Ecto neural progenitor cell (in vitro differentiated cells): ENCODE data around the gene IER2.
A peak's percentile ranks its signal among the peaks of the same experiment; 100 is the strongest.
"Not testable (repeated sequence)": the region's sequence is repeated elsewhere in the genome, so short reads cannot be mapped to it uniquely, and the experiment has no call there.

Experiments
- DNase-seq: peaks from one replicate; pipeline ENCODE4 v3.0.0-alpha.2; 2018; ENCODE audit warnings: low spot score

The IER2 gene

DNA sequence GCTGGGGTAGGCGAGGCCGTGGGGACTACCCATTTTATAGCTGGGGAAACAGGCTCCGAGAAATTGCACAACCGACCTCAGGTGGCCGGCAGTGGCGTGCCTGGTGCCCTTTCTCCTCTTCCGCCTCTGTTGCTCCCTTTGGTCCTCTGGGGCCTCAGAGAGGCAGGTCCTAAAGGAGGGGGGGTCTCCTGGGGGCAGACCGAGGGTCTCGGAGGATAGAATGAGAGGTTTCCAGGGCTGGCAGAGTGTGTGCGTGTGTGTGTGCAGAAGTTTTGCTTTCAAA, 11.4 kb upstream of the IER2 start:
- DNase-seq = no peak

DNA sequence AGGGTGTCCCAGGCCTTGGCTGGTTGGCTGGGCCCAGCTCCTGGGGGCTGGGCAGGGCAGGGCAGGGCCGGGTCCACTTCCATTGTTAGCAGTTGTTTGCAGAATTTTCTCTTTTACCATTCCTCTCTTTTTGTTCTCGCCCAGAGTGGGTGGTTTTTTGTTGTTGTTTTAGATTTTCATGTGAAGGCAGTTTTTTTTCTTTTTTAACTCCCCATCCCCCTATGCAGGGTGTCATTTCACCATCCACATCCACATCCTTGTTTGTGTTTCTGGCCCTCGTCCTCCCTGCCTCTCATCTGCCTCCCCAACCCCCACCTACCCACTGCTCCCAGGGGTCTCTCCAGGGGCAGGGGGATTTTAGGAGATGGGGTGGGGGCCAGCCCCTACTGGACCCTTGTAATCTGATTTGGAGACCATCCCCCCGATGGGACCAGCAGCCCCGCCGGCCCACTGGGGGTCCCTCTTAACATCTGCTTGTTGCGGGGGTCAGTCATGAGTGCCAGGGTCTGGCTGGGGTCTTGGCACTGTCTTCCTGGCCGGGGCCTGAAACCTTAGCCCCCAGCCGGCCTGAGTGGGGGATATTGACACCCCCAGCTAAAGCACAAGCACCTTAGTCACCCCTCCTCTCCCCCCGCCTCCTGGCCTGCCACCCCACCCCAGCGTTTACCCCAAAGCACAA, 10.4 kb upstream of the IER2 start:
- no peak for DNase-seq

DNA sequence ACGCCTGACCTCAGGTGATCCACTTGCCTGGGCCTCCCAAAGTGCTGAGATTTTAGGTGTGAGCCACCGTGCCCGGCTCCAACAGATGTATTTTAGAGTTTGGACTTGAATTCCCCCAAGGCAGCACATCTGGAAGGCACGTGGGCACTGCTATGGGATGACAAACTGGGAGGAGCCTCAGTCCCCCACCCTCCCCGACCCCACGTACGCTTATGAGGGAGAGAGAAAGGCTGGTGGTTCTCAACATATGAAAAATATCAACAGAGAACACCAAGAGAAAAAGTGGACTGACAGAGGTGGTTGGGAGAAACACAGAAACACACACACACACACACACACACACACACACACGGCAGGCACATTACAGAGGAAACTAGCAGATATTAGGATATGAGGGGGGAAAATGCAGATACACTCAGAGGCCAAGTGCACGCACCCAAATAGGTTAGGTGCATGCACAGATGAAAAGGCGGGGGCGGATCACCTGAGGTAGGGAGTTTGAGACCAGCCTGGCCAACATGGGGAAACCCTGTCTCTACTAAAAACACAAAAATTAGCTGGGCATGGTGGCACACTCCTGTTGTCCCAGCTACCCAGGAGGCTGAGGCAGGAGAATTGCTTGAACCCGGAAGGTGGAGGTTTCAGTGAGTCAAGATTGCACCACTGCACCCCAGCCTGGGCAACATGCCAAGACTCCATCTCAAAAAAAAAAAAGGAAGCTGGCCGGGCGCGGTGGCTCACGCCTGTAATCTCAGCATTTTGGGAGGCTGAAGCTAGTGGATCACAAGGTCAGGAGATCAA, 3.2 kb upstream of the IER2 start:
- no peak for DNase-seq

DNA sequence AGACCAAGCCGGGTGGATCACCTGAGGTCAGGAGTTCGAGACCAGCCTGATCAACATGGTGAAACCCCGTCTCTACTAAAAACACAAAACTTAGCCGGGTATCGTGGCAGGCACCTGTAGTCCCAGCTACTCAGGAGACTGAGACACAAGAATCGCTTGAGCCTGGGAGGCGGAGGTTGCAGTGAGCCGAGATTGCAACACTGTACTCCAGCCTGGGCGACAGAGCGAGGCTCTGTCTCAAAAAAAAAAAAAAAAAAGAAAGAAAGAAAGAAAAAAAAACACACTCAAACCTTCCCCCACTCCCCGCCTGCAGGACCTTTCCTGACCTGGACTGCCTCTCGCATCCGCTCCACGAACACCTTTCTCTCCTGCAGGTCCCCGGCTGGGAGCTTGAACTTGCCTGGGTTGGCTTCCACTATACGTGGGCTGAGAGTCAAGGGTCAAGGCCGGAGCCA, 1.0 kb upstream of the IER2 start:
- not testable (repeated sequence) for DNase-seq

DNA sequence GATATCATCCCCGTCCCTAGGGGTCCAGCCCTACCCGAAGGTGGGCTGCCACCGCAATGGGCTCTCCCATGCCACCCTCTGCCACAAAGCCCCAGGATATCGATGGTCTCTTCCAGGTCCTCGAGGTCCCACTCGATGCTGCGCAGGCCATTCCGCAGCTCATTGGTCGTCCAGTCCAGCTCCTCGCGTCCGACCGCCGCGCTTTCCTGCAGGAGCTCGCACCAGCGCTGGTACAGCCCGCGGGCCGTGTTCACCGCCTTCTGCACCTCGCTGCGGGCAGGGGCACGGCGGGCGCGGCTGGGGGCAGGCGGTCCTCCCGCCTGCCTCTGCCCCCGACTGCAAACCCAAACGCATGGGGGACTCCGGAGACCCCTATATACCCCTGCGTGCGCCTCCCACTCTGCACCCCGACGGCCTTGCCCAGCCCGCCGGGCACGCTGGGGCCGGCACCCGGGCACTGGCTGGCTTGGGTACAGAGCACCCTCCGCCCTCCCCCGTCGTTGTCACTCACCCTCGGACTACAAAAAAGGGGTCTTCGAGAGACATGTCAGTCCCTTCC, 504 bp upstream of the IER2 start:
- DNase-seq = peak; percentile 73

DNA sequence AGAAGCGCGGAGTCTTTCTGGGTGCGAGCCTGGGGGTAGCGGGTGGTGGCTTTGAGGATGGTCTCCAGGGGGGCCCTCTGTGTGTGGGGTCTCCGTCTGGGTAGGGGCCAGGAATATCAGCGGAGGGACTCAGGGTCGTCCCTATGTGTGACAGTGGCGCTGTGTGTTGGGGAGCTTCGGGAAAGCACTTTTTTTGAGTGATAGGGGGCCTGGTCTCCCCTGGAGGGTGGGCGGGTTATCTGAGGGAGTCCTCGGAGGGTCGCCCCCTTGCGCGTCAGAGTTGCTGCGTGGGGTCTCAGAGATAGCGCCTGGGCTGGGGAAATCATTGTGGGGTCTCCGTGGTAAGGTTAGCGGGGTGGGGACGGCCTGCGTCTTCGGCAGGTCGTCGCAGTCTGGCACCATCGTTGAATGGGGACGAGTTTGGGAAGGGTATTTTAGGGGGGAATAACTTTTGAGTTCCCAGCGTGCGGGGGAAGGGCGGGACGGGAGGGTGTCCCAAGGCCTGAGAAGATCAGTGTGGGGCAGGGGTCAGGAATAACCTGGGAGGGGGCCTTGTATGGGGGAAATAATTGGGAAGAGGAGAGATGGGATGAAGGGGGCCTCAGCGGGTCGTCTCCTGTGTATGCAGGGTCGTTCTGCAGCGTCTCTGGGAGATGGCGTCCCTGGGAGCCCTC, 857 bp downstream of the IER2 start:
- DNase-seq = peak; percentile 68

DNA sequence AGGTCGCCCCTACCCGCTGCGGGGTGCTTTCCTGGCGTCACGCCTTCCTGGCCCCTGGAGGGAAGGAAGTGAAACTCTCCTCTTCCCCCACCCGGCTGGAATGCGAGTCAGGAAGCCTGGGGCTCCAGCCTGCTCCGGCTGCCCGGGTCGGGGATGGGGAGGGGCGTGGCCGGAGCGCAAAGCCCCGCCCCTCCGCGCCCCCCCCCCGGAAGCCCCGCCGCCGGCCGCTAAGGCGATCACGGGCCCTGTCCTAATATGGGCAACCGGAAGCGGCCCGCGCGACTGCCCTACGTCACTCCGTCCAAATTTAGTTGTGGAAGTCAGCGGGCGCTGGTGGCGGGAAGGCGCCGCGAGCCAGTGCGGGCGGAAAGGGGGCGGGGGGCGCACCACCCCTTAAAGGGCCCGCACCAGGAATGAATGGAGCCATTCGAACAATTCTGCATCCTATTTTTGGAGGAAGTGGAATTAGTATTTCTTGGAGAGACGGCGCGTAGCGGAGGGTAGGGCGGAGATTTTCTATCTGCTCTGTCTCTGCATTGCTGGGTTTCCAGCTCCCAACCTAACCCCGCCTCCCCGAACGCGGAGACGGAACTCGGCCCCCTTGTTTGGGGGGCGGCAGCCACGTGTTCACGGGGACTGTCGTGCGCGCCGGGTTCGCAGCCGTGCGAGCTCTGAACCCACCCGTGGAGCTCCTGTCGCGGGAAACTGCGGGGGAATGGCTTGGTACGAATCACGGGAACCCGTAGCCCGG, 1.6 kb downstream of the IER2 start:
- DNase-seq = peak; percentile 99

DNA sequence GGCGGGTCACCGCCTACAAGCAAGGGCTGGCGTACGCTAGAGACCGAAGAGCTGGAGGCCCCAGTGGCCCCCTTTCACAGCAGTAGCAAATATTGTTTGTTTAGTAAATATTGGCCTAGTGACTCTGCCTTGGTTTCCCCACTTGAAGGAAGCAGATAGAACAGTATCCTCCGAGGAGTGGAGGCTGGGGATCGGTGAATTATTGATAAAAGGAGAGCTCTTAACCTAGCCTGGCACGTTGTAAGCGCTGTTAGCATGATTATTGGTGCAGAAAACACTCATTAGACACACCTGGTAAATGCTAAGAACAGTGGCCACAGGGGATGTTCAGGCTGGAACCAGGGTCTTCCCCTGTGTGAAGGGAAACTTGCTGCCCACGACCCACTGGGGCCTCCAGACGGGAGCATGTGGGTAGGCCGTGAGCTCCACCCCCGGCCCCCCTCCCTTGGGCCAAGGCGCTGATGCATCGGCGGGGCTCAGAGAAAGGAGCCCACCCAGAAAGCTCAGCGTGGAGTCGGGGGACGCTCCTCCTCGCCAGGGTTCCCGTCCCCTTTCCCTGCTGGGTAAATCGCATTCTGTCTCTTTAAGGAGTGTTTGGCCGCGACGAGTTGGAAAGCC, 2.3 kb downstream of the IER2 start:
- DNase-seq = no peak

DNA sequence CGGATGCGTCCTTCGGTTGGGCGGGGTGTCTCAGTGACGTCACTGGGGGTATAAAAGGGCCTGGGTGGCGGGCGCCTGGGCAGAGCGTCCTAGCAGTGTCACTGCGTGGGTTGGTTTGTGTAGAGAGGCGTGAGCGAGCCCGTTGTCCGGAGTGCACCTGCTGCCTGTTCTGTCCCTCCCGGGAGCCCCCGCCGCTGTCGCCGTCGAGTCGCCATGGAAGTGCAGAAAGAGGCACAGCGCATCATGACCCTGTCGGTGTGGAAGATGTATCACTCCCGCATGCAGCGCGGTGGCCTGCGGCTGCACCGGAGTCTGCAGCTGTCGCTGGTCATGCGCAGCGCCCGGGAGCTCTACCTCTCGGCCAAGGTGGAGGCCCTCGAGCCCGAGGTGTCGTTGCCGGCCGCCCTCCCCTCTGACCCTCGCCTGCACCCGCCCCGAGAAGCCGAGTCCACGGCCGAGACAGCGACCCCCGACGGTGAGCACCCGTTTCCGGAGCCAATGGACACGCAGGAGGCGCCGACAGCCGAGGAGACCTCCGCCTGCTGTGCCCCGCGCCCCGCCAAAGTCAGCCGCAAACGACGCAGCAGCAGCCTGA, 2.9 kb downstream of the IER2 start:
- DNase-seq = peak; percentile 99

DNA sequence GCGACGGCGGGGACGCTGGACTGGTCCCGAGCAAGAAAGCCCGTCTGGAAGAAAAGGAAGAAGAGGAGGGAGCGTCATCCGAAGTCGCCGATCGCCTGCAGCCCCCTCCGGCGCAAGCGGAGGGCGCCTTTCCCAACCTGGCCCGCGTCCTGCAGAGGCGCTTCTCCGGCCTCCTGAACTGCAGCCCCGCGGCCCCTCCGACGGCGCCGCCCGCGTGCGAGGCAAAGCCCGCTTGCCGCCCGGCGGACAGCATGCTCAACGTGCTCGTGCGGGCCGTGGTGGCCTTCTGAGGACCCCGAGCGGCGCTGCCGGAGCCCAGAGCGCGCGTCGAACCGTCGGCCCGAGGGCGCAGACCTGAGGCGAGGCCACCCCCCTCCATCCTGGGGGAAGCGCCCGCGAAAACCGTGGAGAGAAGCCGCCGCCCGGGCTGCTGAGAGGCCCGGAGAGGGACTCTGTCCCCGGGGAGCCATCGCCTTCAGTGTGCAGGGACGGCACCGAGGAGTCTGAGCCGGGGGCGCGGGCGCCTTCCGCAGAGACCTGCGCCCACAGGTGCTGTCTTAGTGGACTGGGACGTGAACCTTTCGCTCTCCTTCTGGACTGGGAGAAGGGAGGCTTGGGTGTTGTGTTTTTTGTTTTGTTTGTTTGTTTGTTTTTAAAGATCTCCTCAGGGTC, 3.5 kb downstream of the IER2 start:
- no peak for DNase-seq

DNA sequence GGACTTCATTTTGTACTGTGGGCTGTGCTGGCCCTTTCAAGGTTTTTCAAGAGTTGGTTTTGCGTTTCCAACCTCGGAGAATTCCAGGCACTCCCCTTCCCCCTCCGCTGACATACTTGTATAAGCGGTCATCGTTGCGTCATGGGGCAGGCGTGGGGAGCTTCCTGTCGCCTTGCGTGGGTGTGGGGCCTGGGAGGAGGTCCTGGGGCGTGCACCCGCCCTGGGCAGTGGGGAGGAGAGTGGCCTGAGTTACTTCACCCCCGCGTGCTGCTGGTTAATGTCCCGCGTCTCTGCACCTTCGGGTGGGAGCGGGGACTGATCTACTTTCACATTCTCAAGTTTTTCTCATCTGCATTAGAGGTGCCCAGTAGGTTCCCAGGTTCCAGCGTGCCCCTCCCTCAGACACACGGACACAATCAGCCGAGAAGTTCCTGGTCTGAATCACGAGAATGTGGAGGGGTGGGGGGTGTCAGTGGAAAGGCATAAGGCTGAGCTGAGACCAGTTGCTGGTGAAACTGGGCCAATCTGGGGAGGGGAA, 4.1 kb downstream of the IER2 start:
- DNase-seq = peak; percentile 61

DNA sequence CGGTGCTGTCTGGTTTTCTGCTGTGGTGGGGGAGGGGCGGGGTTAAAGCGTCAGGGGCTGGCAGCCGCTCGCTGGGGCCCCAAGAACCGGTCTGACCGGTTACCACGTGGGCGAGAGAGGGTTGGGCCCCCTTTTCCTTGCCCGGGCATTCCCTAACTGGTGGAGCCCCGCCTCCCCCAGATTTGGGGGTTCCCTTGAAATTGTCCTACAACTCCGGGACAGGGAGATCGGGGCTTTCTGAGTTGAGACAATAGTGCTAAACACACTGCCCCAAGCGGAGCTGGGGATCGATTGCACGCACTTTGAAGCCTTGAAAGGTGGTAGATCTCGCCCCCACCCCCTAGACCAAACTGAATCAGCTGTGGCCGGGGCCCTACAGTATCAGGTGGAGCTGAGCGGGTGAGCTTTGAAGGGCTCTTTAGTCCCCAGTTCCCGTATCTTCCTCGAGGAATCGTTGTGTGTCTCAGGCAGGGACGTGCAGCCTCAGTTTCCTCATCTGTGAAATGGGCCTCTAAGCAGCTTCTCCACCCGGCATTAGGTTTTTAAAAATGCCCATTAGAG, 4.8 kb downstream of the IER2 start:
- DNase-seq = peak; percentile 79

DNA sequence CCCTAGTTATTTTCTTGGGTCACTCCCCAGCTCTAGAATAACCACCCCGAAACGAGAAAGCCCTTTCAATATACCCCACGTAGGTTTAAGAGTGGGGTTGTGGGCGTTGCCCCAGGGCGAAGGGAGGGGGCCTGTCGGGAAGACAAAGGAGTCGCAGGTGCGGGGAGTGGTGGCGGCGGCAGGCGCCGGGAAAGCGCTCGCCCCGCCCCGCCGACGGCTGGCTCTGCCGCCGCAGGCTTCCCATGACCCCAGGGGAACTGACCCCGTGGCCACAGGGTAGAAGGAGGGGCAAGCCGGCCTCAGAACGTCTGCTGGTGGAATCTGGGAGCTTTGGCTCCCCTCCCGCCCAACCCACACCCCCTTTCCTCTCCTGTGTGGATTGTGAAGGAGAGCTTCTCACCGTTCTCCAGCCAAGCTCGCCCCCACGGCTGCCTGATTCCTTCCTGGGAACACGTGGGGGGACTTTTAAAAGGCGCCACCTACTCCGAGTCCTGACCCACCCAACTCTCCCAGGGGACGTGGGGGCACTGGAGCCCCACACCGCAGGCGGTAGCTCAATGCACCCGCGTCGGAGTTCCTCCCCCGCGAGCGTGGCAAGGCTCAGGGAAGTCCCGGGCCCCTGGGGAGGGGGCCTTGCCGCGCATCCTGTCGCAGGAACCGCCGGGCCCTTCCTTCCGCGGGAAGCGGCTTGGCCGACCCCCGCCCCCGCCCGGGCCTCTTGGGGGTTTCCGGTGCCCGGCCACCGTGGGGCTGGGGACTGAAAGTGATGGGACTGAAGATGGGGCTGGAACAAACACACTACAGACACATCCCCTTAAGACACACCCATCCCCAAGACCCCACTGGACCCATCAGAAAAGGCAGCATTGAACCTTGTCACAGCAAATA, 5.5 kb downstream of the IER2 start:
- DNase-seq = peak; percentile 90

DNA sequence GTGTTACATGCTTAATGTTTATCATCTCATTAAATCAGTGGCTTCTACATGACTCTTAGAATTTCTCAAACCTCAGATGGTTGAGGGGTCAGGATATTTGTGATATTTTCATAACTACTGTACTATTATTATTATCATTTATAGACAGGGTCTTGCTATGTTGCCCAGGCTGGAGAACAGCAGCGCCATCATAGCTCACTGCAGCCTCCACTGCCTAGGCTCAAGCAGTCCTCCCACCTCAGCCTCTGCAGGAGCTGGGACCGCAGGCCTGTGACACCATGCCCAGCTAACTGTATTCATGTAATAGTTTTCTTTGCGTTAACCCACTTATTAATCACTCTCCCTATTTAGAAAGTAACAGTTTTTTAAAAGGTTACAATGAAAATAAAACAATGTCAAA, 9.5 kb downstream of the IER2 start:
- no peak for DNase-seq

DNA sequence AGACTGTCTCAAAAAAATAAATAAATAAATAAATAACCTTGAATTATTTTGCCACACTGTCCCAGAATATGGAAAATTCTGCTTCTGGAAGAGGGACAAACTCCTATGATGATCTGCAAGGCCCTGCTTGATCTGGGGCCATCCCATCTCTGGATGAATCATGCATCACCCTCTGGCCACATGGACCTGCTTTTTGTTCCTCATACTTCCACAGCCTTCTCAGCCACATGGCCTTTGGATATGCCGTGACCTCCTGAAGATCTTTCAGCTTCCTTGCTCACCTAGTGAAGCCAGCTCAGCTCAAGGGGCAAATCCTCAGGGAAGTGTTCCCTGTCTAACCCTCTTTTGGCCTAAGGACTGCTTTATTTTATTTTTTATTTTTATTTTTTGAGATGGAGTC, 10.3 kb downstream of the IER2 start:
- DNase-seq = no peak

DNA sequence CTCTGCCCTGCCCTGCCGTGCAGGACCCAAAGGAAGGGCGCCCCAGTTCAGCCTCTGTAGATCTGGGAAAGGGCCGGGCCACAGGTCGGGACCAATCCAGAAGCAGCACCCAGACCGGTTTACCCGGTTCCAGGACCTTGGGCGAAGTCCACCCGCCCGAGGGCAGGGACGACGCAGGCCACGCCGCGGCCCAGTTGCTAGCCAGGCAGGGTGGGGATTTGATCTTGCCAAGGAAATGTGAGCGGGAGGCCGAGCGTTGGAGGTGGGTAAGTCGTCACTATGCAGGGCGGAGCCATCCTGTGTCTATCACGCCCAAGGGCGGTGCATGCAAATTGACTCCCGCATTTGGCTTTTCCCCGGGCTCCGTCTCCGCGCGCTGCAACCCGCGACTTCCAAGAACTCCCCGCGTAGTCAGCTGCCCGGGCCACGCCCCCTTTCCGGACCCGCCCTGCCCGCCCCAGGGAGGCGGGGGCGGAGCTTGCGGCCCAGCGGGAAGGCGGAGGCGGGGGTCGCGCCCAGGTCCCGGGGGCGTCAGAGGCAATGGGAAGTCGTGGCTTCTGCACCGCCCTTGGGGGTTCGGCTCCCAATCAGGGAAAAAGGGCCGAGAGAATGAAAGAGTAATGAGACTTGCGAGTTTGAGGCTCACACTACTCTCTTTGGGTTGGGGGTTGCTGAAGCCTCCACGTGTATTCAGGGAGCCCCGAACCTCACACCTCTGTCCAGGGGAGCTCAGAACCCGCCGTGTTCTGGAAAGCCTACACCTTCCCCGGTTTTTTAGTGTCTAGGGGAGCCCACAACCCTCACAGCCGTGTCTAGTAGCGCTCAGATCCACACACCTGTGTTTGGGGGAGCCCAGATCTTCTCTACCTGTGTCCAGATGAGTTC, 12.8 kb downstream of the IER2 start:
- peak; percentile 95 for DNase-seq

DNA sequence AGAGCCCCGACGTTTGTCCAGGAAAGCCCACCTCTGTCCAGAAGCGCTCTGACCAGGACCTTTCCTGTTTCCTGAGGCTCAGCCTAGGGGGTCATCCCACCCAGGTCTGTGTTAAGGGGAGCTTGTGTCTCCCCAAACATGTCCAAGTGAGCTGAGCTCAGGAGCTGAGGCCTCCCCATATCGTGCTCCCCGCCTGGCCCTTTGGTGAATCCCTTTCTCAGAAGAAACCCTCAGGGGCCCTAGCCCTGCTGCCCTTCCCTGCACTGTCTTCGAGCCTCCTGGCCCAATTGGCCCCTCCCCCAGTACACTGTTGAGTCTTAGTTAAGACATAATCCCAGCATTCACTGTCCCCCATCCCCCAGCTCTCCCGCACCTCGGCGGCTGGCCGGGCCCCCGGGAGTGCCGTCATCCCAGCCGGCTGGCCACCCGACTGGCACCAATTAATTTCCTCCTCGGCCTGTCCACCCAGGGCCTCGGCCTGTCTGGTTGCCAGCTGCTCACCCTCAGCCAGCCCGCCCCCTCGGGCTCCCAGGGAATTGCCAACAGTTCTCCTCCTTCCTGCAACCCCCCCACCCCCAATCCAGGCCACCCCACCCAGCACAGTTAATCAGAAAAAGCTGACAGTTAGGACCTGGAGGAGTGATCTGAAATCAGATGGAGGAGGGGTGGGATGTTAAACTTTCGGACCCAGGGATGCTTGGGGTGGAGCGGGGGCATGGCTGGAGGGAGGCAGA, 13.6 kb downstream of the IER2 start:
- peak; percentile 87 for DNase-seq
